ENCODE results near the gene NUDC.

GRCh38 chr1:26950602-26951001 lies 29.1 kb downstream of the NUDC start:
- TF ChIP-seq POLR2AphosphoS5 (IDR thresholded peaks at IDR 0.05) (no peak), EP300 (IDR thresholded peaks at IDR 0.05) (no peak), CTCF (IDR thresholded peaks at IDR 0.05) (no peak)

Measured in suprapubic skin (tissue), 4 donors.